GM10266 (cell line): ENCODE data around the gene OAS1.
"Not testable (repeated sequence)": the region's sequence is repeated elsewhere in the genome, so short reads cannot be mapped to it uniquely, and the experiment has no call there.

Experiments used
- DNase-seq: peaks from one replicate; pipeline ENCODE4 v3.0.0; 2012; ENCODE audit errors: extremely low spot score
- CTCF ChIP-seq: IDR thresholded peaks from 2 replicates; pipeline ENCODE4 v1.5.1; 2012; ENCODE audit warnings: mild to moderate bottlenecking, low read depth; ENCODE audit not compliant: control insufficient read depth, insufficient read depth; ENCODE audit errors: missing control alignments

OAS1 gene

GRCh38 chr12:112945515-112945914 lies 38.8 kb downstream of the OAS1 start:
- TF ChIP-seq CTCF = no peak
- DNase-seq = no peak

GRCh38 chr12:112946236-112947000 lies 39.7 kb downstream of the OAS1 start:
- TF ChIP-seq CTCF = no peak
- no peak for DNase-seq

- no peak for DNase-seq
- TF ChIP-seq CTCF = no peak
Observed at GRCh38 chr12:112947314-112947713, 40.6 kb downstream of the OAS1 start.

- TF ChIP-seq CTCF = no peak
- DNase-seq = no peak
Observed at GRCh38 chr12:112947761-112948160, 41.0 kb downstream of the OAS1 start.

- DNase-seq = no peak
- no peak for TF ChIP-seq CTCF
Observed at GRCh38 chr12:112948806-112949205, 42.0 kb downstream of the OAS1 start.

GRCh38 chr12:112950701-112951100 lies 43.9 kb downstream of the OAS1 start:
- TF ChIP-seq CTCF = no peak
- no peak for DNase-seq

- not testable (repeated sequence) for DNase-seq
Observed at GRCh38 chr12:112957125-112957524, 50.4 kb downstream of the OAS1 start.

GRCh38 chr12:112961074-112961473 lies 54.3 kb downstream of the OAS1 start:
- DNase-seq = no peak

More at GRCh38 chr12:112961074-112961473, 54.3 kb downstream of the OAS1 start:
- no peak for TF ChIP-seq CTCF
